NT2/D1 (cell line): ENCODE measurements around the gene MDK.

Source experiments
- SUZ12 ChIP-seq: IDR thresholded peaks from 2 replicates; pipeline ENCODE4 v1.6.1; 2011; ENCODE audit not compliant: insufficient read length, insufficient read depth; ENCODE audit errors: extremely low read depth
- ZNF274 ChIP-seq: IDR thresholded peaks from 2 replicates; pipeline ENCODE4 v1.6.1; 2011; ENCODE audit warnings: mild to moderate bottlenecking, low read depth, low read length

DNA sequence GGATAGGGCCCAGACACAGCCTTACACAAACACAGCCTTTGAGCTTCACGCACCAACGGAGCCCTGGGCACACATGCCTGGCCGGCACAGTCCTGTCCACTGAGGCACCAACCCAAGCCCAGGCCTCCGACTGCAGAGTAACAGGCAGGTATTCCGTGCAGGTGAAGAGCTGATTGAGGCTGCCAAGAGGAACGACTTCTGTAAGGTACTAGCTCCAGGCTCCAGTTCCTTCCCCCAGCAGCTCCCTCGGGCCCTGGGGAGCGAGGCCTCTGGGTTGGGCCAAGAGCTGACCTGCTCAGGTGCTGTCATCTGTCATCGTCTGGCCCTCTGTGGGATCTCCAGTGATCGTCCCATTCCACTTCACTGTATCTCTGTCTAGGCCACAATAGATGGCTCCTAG is 3.2 kb upstream of the MDK start:
- no peak for TF ChIP-seq ZNF274
- no peak for TF ChIP-seq SUZ12
